Fibroblast of the aortic adventitia (primary cell): ENCODE results near the gene IL27RA. TPM values are rescaled to one million over a fixed set of nuclear protein-coding genes. Genes with fewer than 3 reads are reported as not detected.
"Not testable (repeated sequence)": the region's sequence is repeated elsewhere in the genome, so short reads cannot be mapped to it uniquely, and the experiment has no call there.

Experiments used
- DNase-seq: peaks from one replicate; pipeline ENCODE4 v3.0.0-alpha.2; 2010; ENCODE audit warnings: low read depth
- H3K4me3 ChIP-seq: 2 replicates; pipeline ENCODE4 v1.5.1; 2011; ENCODE audit warnings: low read depth, mild to moderate bottlenecking, control low read depth, low read length, moderate library complexity
- total RNA-seq: library from RNA; depleted of rRNA; stranded (reverse); fragments of >200 nt; gene quantifications from 2 replicates; pipeline ENCODE4 v1.2.3, GENCODE V29; 2012; ENCODE audit warnings: low replicate concordance
- TF ChIP-seq, protein P1 (sequence below): IDR thresholded peaks from 2 replicates; pipeline ENCODE4 v1.5.1; 2011; ENCODE audit warnings: mild to moderate bottlenecking, low read length, control low read depth, inconsistent platforms; ENCODE audit not compliant: insufficient read depth

The IL27RA gene
- total RNA-seq, 1 donor: 0.63 TPM

GRCh38 chr19:14022469-14022868 is 9.1 kb upstream of the IL27RA start:
- TF ChIP-seq, protein P1, sequence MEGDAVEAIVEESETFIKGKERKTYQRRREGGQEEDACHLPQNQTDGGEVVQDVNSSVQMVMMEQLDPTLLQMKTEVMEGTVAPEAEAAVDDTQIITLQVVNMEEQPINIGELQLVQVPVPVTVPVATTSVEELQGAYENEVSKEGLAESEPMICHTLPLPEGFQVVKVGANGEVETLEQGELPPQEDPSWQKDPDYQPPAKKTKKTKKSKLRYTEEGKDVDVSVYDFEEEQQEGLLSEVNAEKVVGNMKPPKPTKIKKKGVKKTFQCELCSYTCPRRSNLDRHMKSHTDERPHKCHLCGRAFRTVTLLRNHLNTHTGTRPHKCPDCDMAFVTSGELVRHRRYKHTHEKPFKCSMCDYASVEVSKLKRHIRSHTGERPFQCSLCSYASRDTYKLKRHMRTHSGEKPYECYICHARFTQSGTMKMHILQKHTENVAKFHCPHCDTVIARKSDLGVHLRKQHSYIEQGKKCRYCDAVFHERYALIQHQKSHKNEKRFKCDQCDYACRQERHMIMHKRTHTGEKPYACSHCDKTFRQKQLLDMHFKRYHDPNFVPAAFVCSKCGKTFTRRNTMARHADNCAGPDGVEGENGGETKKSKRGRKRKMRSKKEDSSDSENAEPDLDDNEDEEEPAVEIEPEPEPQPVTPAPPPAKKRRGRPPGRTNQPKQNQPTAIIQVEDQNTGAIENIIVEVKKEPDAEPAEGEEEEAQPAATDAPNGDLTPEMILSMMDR: no peak
- peak; percentile 64 for DNase-seq
- no peak overlapping the region for H3K4me3 ChIP-seq

- H3K4me3 ChIP-seq: no peak overlapping the region
- TF ChIP-seq, protein P1: peak; percentile 62
- peak; percentile 53 for DNase-seq
These were observed 7.9 kb upstream of the IL27RA start for GRCh38 chr19:14023404-14024235.

DNA sequence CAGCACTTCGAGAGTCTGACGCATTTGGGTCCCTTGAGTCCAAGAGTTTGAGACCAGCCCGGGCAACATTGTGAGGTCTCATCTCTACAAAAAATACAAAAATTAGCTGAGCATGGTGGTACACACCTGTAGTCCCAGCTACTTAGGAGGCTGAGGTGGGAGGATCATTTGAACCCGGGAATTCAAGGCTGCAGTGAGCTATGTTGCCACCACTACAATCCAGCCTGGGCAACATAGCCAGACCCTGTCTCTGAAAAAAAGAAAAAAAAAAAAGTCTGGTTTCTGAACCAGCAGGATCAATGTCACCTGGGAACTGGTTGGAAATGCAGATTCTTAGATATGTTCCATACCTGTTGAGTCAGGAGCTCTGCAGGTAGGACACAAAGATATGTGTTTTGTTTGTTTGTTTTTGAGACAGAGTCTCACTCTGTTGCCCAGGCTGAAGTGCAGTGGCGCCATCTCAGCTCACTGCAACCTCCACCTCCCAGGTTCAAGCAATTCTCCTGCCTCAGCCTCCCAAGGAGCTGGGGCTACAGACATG is 4.8 kb upstream of the IL27RA start:
- H3K4me3 ChIP-seq, DNase-seq: not testable (repeated sequence)

GRCh38 chr19:14027856-14028450 is 3.6 kb upstream of the IL27RA start, which contains the start of gene RLN3:
Gene RLN3 (plus strand): TSS chr19:14028148. CDS start chr19:14028205, 57 bp downstream.
- no peak for DNase-seq
- TF ChIP-seq, protein P1: no peak
- no peak within 1 kb of the TSS for H3K4me3 ChIP-seq

DNA sequence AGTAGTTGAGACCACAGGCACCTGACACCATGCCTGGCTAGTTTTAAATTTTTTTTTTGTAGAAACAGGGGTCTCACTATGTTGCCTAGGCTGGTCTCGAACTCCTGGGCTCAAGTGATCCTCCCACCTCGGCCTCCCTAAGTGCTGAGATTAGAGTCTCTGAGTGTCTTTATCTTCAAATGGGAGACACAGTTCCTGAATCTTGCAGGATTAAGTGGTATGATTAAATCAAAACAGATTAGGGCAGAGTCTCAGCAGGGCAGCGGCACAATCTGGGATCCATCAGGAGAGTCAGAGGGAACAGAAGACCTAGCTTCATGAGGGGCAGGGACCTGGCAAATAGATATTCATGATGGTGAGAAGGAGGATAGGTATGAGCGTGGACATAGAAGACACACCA is 2.7 kb upstream of the IL27RA start:
- no peak overlapping the region for H3K4me3 ChIP-seq
- TF ChIP-seq, protein P1: no peak
- no peak for DNase-seq

DNA sequence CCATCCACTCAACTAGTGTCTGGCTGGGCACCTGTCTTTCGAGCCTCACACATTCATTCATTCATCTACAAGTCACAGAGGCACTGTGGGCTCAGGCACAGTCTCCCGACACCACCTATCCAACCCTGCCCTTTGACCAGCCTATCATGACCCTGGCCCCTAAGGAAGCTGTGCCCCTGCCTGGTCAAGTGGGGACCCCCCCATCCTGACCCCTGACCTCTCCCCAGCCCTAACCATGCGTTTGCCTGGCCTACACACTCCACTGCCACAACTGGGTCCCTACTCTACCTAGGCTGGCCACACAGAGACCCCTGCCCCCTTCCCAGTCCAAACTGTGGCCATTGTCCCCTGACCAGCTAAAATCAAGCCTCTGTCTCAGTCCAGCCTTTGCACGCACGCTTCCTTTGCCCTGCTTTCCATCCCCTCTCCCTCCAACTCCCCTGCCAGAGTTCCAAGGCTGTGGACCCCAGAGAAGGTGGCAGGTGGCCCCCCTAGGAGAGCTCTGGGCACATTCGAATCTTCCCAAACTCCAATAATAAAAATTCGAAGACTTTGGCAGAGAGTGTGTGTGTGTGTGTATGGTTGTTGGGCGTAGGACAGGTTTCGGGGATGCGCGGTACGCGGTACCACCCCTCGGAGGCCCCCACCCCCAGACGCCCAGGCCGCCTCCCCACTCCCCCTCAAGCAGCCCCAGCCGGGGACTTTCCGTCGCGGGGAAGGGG is 404 bp upstream of the IL27RA start:
- no peak for DNase-seq
- TF ChIP-seq, protein P1: no peak
- peak overlapping the region; percentile 67 for H3K4me3 ChIP-seq

- no peak overlapping the region for H3K4me3 ChIP-seq
- no peak for DNase-seq
- TF ChIP-seq, protein P1: no peak
These were observed 2.4 kb downstream of the IL27RA start for GRCh38 chr19:14033946-14034345.

- DNase-seq: not testable (repeated sequence)
These were observed 3.6 kb downstream of the IL27RA start for GRCh38 chr19:14035159-14035558.

More at GRCh38 chr19:14035159-14035558, 3.6 kb downstream of the IL27RA start:
- not testable (repeated sequence) for H3K4me3 ChIP-seq
